ENCODE data around the gene SMC5.

The SMC5 gene

DNA sequence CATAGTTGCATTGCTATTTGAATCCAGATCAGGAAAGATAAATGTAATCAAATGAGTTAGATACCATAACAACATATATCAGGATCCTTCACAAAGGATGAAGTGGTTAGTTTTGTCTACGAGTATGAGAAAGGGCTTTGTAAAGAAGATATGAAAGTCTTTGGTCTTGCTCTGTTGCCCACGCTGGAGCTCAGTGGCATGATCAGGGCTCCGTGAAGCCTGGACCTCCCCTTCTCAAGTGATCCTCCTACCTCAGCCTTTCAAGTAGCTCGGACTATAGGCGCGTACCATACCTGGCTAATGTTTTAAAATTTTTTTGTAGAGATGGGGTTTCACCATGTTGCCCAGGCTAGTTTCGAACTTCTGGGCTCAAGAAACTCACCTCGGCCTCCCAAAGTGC is 1.8 kb downstream of the SMC5 start:
- TF ChIP-seq, protein P1, sequence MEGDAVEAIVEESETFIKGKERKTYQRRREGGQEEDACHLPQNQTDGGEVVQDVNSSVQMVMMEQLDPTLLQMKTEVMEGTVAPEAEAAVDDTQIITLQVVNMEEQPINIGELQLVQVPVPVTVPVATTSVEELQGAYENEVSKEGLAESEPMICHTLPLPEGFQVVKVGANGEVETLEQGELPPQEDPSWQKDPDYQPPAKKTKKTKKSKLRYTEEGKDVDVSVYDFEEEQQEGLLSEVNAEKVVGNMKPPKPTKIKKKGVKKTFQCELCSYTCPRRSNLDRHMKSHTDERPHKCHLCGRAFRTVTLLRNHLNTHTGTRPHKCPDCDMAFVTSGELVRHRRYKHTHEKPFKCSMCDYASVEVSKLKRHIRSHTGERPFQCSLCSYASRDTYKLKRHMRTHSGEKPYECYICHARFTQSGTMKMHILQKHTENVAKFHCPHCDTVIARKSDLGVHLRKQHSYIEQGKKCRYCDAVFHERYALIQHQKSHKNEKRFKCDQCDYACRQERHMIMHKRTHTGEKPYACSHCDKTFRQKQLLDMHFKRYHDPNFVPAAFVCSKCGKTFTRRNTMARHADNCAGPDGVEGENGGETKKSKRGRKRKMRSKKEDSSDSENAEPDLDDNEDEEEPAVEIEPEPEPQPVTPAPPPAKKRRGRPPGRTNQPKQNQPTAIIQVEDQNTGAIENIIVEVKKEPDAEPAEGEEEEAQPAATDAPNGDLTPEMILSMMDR (IDR thresholded peaks at IDR 0.05) = no peak
- Mint-ChIP-seq H3K36me3 (ENCODE audit: low read depth) (peaks cover 53% of the 10 kb centered on the region), H3K9me3 (no peaks in the 10 kb centered on the region), H3K27ac (no peak overlapping the region), H3K4me1 (peaks cover 63% of the 10 kb centered on the region), H3K27me3 (ENCODE audit: low read depth, poor library complexity) (no peaks in the 10 kb centered on the region), H3K4me3 (peak overlapping the region; percentile 96)
- DNase-seq = no peak

DNA sequence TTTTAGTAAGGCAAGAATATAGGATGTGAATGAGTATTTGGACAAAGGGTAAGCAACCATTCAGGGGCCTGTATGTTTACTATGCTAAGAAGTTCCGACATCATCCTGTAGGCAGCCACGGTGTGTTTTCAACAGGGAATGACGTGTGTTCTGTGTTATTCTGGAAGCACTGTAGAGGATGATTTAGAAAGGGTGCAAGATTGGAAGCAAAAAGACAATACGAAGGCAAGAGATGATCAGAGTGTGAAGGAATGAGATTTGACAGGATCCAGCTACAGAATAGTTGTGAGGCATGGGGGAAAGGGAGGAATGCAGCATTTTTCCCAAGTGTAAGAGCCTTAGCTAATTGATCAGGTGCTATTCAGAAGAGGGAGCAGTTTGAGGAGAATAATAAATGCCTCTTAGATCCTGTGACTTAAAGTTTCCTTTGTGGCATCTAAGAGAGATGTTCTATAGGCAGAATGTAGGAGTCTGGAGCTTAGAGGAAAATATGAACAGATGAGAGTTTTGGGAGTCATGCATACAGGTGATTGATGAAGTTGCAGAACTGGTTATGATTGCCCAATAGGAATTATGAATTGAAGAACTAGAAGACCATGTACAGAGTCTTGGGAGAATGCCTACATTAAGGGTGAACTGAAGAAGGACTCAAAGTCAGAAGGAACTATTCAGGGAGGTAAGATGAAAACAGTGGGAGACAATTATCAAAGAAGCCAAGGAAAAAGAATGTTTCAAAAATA is 2.5 kb downstream of the SMC5 start:
- no peak for DNase-seq
- Mint-ChIP-seq H3K4me1 (peaks cover 56% of the 10 kb centered on the region), H3K27ac (no peak overlapping the region), H3K4me3 (peak overlapping the region; percentile 96), H3K36me3 (ENCODE audit: low read depth) (peaks cover 58% of the 10 kb centered on the region), H3K9me3 (no peaks in the 10 kb centered on the region), H3K27me3 (ENCODE audit: low read depth, poor library complexity) (no peaks in the 10 kb centered on the region)
- TF ChIP-seq, protein P1 (IDR thresholded peaks at IDR 0.05) = no peak

DNA sequence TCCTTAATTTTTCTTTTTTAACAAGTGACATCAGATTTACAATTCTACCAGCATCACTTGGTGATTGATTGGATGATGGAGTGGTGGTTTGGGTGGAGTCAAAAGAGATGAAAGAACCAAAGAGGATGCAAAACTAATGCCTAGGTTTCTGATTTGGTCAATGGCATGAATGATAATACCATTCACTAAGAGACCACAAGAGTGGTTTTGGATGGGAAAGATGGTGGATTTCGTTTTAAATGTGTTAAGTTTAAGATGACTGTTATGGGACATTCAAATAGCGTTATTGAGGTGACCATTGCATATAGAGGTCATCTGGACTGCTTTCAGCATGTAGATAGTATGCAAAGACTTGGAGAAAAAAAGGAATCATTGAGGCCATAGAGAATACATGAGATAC is 3.6 kb downstream of the SMC5 start:
- peaks cover 63% of the 10 kb centered on the region for H3K36me3 Mint-ChIP-seq (ENCODE audit: low read depth)
- H3K9me3 Mint-ChIP-seq = no peaks in the 10 kb centered on the region
- TF ChIP-seq, protein P1 (IDR thresholded peaks at IDR 0.05) = no peak
- H3K27me3 Mint-ChIP-seq (ENCODE audit: low read depth, poor library complexity) = no peaks in the 10 kb centered on the region
- DNase-seq = no peak
- H3K27ac Mint-ChIP-seq = no peak overlapping the region
- peak overlapping the region; percentile 17 for H3K4me3 Mint-ChIP-seq
- H3K4me1 Mint-ChIP-seq = peaks cover 46% of the 10 kb centered on the region

DNA sequence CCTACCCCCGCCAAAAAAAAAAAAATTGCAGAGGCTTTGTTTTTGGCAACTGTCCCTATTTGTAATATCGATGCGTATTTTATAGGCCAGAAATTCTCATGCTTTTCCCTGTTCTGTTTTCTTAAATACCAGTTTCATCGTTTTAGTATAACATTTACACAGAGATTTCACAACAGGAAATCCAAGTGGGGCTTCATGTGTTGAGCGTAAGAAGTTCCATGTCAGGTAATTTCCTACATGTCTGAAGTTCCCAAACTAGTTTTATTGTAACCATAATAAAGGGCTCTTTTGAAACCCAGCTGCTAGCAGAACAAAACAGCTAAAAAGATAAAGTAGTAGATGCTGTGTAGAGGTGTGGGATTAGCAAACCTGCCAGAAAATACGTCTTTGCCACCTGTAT is 4.2 kb downstream of the SMC5 start:
- peaks cover 41% of the 10 kb centered on the region for H3K4me1 Mint-ChIP-seq
- H3K27ac Mint-ChIP-seq = no peak overlapping the region

DNA sequence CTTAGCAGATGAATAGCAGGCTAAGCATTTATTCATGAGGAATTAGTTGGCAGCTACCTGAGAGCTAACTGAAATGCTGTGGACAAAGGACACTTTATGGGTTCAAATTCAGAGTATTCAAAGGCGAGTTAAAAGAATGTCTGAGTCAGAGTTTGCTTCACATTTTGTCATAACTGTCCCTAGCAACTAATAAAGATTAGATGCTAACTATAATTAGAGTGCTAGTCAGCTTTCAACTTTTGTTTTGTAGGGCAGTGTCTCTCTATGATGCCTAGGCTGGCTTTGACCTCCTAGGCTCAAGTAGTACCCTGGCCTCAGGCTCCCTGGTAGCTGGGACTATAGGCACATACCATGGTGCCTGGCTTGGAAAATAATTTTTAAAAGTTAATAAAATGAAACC is 4.6 kb downstream of the SMC5 start:
- Mint-ChIP-seq H3K4me3 (no peak overlapping the region), H3K36me3 (ENCODE audit: low read depth) (peaks cover 68% of the 10 kb centered on the region), H3K4me1 (peaks cover 36% of the 10 kb centered on the region), H3K9me3 (no peaks in the 10 kb centered on the region), H3K27me3 (ENCODE audit: low read depth, poor library complexity) (no peaks in the 10 kb centered on the region), H3K27ac (no peak overlapping the region)
- DNase-seq = no peak
- TF ChIP-seq, protein P1 (IDR thresholded peaks at IDR 0.05) = no peak

More for the DNA sequence above, 4.2 kb downstream of the SMC5 start:
- DNase-seq = no peak
- TF ChIP-seq, protein P1 (IDR thresholded peaks at IDR 0.05) = no peak
- H3K27me3 Mint-ChIP-seq (ENCODE audit: low read depth, poor library complexity) = no peaks in the 10 kb centered on the region
- peaks cover 68% of the 10 kb centered on the region for H3K36me3 Mint-ChIP-seq (ENCODE audit: low read depth)
- H3K4me3 Mint-ChIP-seq = no peak overlapping the region
- H3K9me3 Mint-ChIP-seq = no peaks in the 10 kb centered on the region

DNA sequence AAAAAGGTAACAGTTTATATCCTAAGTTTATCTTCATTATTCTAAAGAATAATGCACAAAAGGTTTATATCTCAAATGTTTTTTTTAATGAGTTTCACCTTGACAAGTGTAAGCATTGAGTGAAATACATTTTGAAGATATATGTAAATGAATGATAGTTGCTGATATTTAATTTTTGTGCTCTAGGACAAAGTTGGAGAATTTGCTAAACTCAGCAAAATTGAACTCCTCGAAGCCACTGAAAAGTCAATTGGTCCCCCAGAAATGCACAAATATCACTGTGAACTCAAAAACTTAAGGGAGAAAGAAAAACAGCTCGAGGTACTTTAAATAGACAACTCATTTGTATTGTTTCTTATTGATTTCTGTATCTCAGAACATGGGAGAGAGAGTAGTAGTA is 19.5 kb downstream of the SMC5 start:
- DNase-seq = no peak
- H3K27me3 Mint-ChIP-seq (ENCODE audit: low read depth, poor library complexity) = no peaks in the 10 kb centered on the region
- H3K27ac Mint-ChIP-seq = no peak overlapping the region
- H3K36me3 Mint-ChIP-seq (ENCODE audit: low read depth) = peaks cover 66% of the 10 kb centered on the region
- no peaks in the 10 kb centered on the region for H3K9me3 Mint-ChIP-seq
- no peak overlapping the region for H3K4me3 Mint-ChIP-seq
- TF ChIP-seq, protein P1 (IDR thresholded peaks at IDR 0.05) = no peak
- no peaks in the 10 kb centered on the region for H3K4me1 Mint-ChIP-seq
